Heart right ventricle (tissue), 16 donors: Measurements from ENCODE around the gene OR8D2. TPM values are rescaled to one million over a fixed set of nuclear protein-coding genes. Genes with fewer than 3 reads are reported as not detected.
"Not testable (repeated sequence)": the region's sequence is repeated elsewhere in the genome, so short reads cannot be mapped to it uniquely, and the experiment has no call there.

Experiments used
- ATAC-seq, 8 donors: fragments of 200-7000 bp; cut with Tn5 transposase; one replicate each; pipeline ENCODE4 v1.9.1; 2020; ENCODE audit warnings: mild to moderate bottlenecking in 8 of 8, moderate library complexity in 8 of 8, moderate number of reproducible peaks in 1 of 8
- DNase-seq, 2 donors: peaks; one replicate each; pipeline ENCODE4 v3.0.0-alpha.2; 2020
- H3K27ac ChIP-seq, 10 donors: fragments of 200-600 bp; sonication (generic) in 2 of 10; one replicate each; pipeline versions ENCODE4 v1.5.0 to v1.8.0; 2020 to 2022; ENCODE audit warnings: mild to moderate bottlenecking in 3 of 10
- H3K27me3 ChIP-seq, 7 donors: fragments of 200-600 bp; one replicate each; pipeline ENCODE4 v1.8.0; 2021 to 2022; ENCODE audit warnings: mild to moderate bottlenecking in 2 of 7
- H3K36me3 ChIP-seq, 9 donors: fragments of 200-600 bp; sonication (generic) in 1 of 9; one replicate each; pipeline versions ENCODE4 v1.5.0 to v1.8.0; 2020 to 2022; ENCODE audit warnings: mild to moderate bottlenecking in 2 of 9
- H3K4me1 ChIP-seq, 9 donors: fragments of 200-600 bp; sonication (generic) in 1 of 9; one replicate each; pipeline versions ENCODE4 v1.5.0 to v1.8.0; 2020 to 2022; ENCODE audit warnings: mild to moderate bottlenecking in 4 of 9
- H3K4me3 ChIP-seq, 10 donors: fragments of 200-600 bp; sonication (generic) in 2 of 10; one replicate each; pipeline versions ENCODE4 v1.5.0 to v1.8.0; 2020 to 2022; ENCODE audit warnings: mild to moderate bottlenecking in 7 of 10, moderate library complexity in 2 of 10
- H3K9me3 ChIP-seq, 11 donors: fragments of 200-600 bp in 10 of 11; sonication (generic) in 2 of 11; one replicate each; pipeline versions ENCODE4 v1.5.0 to v1.8.0; 2013 to 2022; ENCODE audit warnings: mild to moderate bottlenecking in 2 of 11, control low read depth in 1 of 11, moderate library complexity in 1 of 11
- WGBS, 2 donors: extraction: QIAGEN DNeasy Blood & Tissue Kit; methylation state at CpG; one replicate each; pipeline ENCODE4 v1.1.7; 2013; ENCODE audit warnings: inconsistent platforms in 1 of 2; 5-methylcytosine and 5-hydroxymethylcytosine counted together
- intact Hi-C, 10 donors: fragments of 100-400 bp; cut with DNase I; formaldehyde crosslinking; loops; one replicate each; pipeline versions ENCODE4 v1.11.1 to v1.14.2; 2022
- polyA plus RNA-seq, 2 donors: library from polyadenylated mRNA; stranded (reverse); fragments of 200-250 nt; gene quantifications; one replicate each; pipeline ENCODE4 v1.2.3, GENCODE V29; 2013
- total RNA-seq, 10 donors: library from RNA; stranded (reverse); fragmentation: NEBNext Ultra II Directional in 3 of 10; extraction: Animal tissue kit (Norgen Biotek cat#: 25700) in 3 of 10; gene quantifications; one replicate each; pipeline versions ENCODE4 v1.2.1 to v1.2.4, GENCODE V29; 2021 to 2023
- TF ChIP-seq, protein P1 (sequence below), 9 donors: fragments of 200-600 bp; sonication (generic) in 2 of 9; IDR thresholded peaks; one replicate each; pipeline versions ENCODE4 v1.5.0 to v1.8.0; 2021 to 2022; ENCODE audit warnings: antibody characterized with exemption in 9 of 9, mild to moderate bottlenecking in 5 of 9, moderate library complexity in 1 of 9
- donor health status: Arrhythmogenic right ventricular cardiomyopathy.
- donor health status: ischemic (EF 13 %, LVEDD 7.1; RV severe dilation, severe dysfunction).
- donor health status: healthy with polysubstance abuse.
- donor health status: DM: no; HTN: yes; CAD: no.
- donor health status: DM: no; HTN: no; CAD: no.
- donor health status: ischemic (EF 25% LVEDD 6.9; RV normal size, moderate dysfunction).
- donor health status: ischemic (EF 25% LVEDD 5.7; RV mildly dilated, moderate dysfunction).
- donor health status: healthy.
- donor health status: DM: yes; HTN: yes; CAD: no.
- donor health status: Ischemic cardiomyopathy.
- donor health status: ischemic (EF 35%, LVEDD 5.7; RV mildly dilated, moderate dysfunction).
- donor health status: nonischemic (EF 11% LVEDD 7.7; RV severe dilation, severe dysfunction).
- donor health status: DM: yes; HTN: yes; CAD: no.
- donor health status: PGD.
- donor health status: ischemic (EF 29% LVEDD 5.4; RV normal size, mild dysfunction).
- donor health status: nonischemic (EF 23%, LVEDD 6.1; RV moderate dilation, normal function).

Gene OR8D2
- total and polyA plus RNA-seq, 12 donors = not detected

DNA sequence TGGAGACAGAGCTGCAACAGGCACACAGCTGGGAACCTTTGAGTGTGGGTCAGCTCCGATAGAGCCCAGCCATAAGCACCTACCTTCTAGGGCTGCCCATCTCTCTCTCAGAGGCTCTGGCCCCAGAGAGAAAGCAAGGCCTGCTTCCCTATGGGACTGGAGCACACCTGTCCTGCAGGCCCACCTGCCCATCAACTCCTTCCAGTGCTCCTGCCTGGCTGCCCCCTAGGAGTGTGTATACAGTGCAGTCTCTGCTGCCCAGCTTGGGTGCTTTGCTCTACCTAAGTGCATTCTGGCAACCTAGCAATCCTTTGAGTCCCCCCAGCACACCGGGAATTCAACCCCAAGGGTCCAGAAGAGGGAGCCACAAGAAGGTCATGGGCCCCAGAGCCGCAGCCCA, 42.8 kb downstream of the OR8D2 start:
- intact Hi-C loops = no loop called here
- H3K27ac ChIP-seq = no peak overlapping the region
- WGBS, 2 donors = 83 to 90% methylated on average over 3 of the region's 3 CpGs
- no peak overlapping the region for H3K4me3 ChIP-seq
- H3K9me3 ChIP-seq = peaks cover 0 to 21% (median 0%) of the 10 kb centered on the region in 11 donors
- no peaks in the 10 kb centered on the region for H3K27me3 ChIP-seq
- no peak for DNase-seq
- TF ChIP-seq, protein P1, sequence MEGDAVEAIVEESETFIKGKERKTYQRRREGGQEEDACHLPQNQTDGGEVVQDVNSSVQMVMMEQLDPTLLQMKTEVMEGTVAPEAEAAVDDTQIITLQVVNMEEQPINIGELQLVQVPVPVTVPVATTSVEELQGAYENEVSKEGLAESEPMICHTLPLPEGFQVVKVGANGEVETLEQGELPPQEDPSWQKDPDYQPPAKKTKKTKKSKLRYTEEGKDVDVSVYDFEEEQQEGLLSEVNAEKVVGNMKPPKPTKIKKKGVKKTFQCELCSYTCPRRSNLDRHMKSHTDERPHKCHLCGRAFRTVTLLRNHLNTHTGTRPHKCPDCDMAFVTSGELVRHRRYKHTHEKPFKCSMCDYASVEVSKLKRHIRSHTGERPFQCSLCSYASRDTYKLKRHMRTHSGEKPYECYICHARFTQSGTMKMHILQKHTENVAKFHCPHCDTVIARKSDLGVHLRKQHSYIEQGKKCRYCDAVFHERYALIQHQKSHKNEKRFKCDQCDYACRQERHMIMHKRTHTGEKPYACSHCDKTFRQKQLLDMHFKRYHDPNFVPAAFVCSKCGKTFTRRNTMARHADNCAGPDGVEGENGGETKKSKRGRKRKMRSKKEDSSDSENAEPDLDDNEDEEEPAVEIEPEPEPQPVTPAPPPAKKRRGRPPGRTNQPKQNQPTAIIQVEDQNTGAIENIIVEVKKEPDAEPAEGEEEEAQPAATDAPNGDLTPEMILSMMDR (IDR thresholded peaks at IDR 0.05) = no peak
- no peak for ATAC-seq
- H3K36me3 ChIP-seq = no peaks in the 10 kb centered on the region
- no peaks in the 10 kb centered on the region for H3K4me1 ChIP-seq

DNA sequence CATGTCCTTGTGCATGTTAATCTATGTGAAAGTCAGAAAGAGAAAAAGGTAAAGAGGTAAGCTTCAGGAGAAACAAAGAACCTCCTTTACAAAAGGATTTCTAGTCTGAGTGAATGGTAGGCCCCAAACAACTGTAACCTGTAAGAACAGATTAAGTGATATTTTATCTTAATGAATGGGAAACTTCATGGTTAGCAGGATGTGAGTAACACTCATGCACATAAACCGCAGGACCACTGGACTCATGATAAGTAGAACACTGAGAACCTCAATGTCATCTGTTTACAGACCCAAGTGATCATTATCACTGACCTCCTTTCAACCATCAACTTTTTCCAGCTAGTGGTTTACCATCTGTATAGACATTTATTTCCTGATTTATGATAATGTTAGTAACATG, 43.9 kb downstream of the OR8D2 start:
- no peak for DNase-seq
- no peak for ATAC-seq
- Histone ChIP-seq H3K36me3 (no peaks in the 10 kb centered on the region), H3K27ac (no peak overlapping the region), H3K9me3 (peaks cover 0 to 11% (median 0%) of the 10 kb centered on the region in 11 donors), H3K4me3 (no peak overlapping the region), H3K4me1 (no peaks in the 10 kb centered on the region), H3K27me3 (no peaks in the 10 kb centered on the region)
- intact Hi-C loops = no loop called here
- TF ChIP-seq, protein P1 (IDR thresholded peaks at IDR 0.05) = no peak
- 44 to 54% methylated on average over 1 of the region's 1 CpG for WGBS, 2 donors

DNA sequence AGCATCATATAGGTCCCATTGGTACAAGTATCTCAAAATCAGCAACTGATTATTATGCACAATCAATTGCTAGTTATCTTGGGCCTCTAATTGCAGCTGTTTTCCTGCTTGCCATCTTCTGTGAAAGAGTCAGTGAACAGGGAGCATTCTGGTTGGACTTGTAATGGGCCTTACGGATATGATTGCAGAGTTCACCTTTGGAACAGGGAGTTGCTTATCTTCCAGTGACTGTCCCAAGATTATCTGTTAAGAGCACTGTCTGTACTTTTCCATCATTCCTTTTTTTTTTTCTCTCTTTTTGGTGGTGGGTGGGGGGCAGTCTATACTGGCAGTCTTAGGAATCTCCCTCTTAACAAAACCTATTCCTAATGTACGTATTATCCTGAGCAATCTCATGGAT, 46.0 kb downstream of the OR8D2 start:
- H3K36me3 ChIP-seq = no peaks in the 10 kb centered on the region
- ATAC-seq (no peak), DNase-seq (no peak)
- no peaks in the 10 kb centered on the region for H3K27me3 ChIP-seq
- intact Hi-C loops = no loop called here
- H3K27ac ChIP-seq = no peak overlapping the region
- TF ChIP-seq, protein P1 (IDR thresholded peaks at IDR 0.05) = no peak
- H3K4me1 ChIP-seq = no peaks in the 10 kb centered on the region
- H3K4me3 ChIP-seq = no peak overlapping the region
- no peaks in the 10 kb centered on the region for H3K9me3 ChIP-seq
- WGBS, 2 donors = 76 to 86% methylated on average over 2 of the region's 2 CpGs

DNA sequence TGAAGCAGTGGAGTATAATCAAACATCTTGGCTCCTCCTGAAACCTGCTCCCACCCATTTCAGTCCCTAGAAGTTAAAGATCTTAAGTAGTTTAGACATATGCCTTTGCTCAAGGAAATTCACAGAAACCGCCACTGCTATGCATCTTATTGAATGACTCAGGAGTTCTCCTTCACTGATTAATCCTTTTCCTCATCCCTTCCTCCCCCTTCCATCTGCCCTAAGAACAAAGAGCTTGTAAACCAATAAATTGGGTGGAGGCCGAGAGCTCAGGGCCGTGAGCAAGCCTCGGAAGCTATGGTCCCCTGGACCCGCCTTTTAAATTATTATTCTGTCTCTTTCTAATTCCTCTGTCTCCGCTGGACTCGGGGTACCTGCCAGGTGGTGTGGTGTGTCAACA, 49.1 kb downstream of the OR8D2 start:
- DNase-seq, H3K9me3 ChIP-seq, intact Hi-C loops, H3K36me3 ChIP-seq, ATAC-seq, H3K4me3 ChIP-seq, H3K27me3 ChIP-seq, H3K4me1 ChIP-seq, H3K27ac ChIP-seq: not testable (repeated sequence)
- 47 to 61% methylated on average over 7 of the region's 7 CpGs for WGBS, 2 donors

Other genes with a start within 250 kb of the OR8D2 start
- gene VWA5A, start 204.7 kb downstream of the OR8D2 start, total RNA-seq = 1 to 10 TPM; 1.6 to 8.8 (median 3.6) TPM
- gene VWA5A, start 204.7 kb downstream of the OR8D2 start, polyA plus RNA-seq = 1 to 10 TPM; 1.2 to 1.6 TPM
- not detected for gene OR10D3, start 136.9 kb downstream of the OR8D2 start, total RNA-seq
- gene OR10D3, start 136.9 kb downstream of the OR8D2 start, polyA plus RNA-seq = not detected
- gene OR8G1, start 79.1 kb downstream of the OR8D2 start, total RNA-seq = not detected
- gene OR8G1, start 79.1 kb downstream of the OR8D2 start, polyA plus RNA-seq = not detected
- not detected for gene OR8G5, start 63.8 kb downstream of the OR8D2 start, total RNA-seq
- gene OR8G5, start 63.8 kb downstream of the OR8D2 start, polyA plus RNA-seq = not detected
- not detected for gene OR8D1, start 6.2 kb downstream of the OR8D2 start, total RNA-seq
- not detected for gene OR8D1, start 6.2 kb downstream of the OR8D2 start, polyA plus RNA-seq
- gene OR8B2, start 64.3 kb upstream of the OR8D2 start, total RNA-seq = not detected
- not detected for gene OR8B2, start 64.3 kb upstream of the OR8D2 start, polyA plus RNA-seq
- not detected for gene OR8B3, start 78.8 kb upstream of the OR8D2 start, total RNA-seq
- not detected for gene OR8B3, start 78.8 kb upstream of the OR8D2 start, polyA plus RNA-seq
- gene OR8B4, start 104.7 kb upstream of the OR8D2 start, total RNA-seq = not detected
- not detected for gene OR8B4, start 104.7 kb upstream of the OR8D2 start, polyA plus RNA-seq
- gene OR8B8, start 125.5 kb upstream of the OR8D2 start, total RNA-seq = not detected
- not detected for gene OR8B8, start 125.5 kb upstream of the OR8D2 start, polyA plus RNA-seq
- not detected for gene OR8B12, start 223.5 kb upstream of the OR8D2 start, total RNA-seq
- not detected for gene OR8B12, start 223.5 kb upstream of the OR8D2 start, polyA plus RNA-seq
- gene OR8A1, start 249.8 kb upstream of the OR8D2 start, total RNA-seq = not detected
- gene OR8A1, start 249.8 kb upstream of the OR8D2 start, polyA plus RNA-seq = not detected